Sigmoid colon (tissue), 7 donors: Measurements from ENCODE around the gene AGPAT1. TPM values are rescaled to one million over a fixed set of nuclear protein-coding genes. Genes with fewer than 3 reads are reported as not detected.
A peak's percentile ranks its signal among the peaks of the same experiment; 100 is the strongest.

Source experiments
- DNase-seq: peaks from one replicate; pipeline ENCODE4 v3.0.0-alpha.2; 2019
- H3K27ac ChIP-seq, 4 donors: fragments of 200-600 bp; sonication (generic); one replicate each; pipeline ENCODE4 v1.5.1; 2016 to 2019; ENCODE audit warnings: mild to moderate bottlenecking in 1 of 4
- H3K27me3 ChIP-seq, 3 donors: fragments of 200-600 bp; sonication (generic); one replicate each; pipeline ENCODE4 v1.5.1; 2019; ENCODE audit warnings: mild to moderate bottlenecking in 1 of 3
- H3K36me3 ChIP-seq, 4 donors: fragments of 200-600 bp; sonication (generic); one replicate each; pipeline ENCODE4 v1.5.1; 2016 to 2019
- H3K4me1 ChIP-seq, 4 donors: fragments of 200-600 bp; sonication (generic); one replicate each; pipeline ENCODE4 v1.5.1; 2017 to 2019
- H3K4me3 ChIP-seq, 4 donors: fragments of 200-600 bp; sonication (generic); one replicate each; pipeline ENCODE4 v1.5.1; 2017 to 2019; ENCODE audit warnings: mild to moderate bottlenecking in 2 of 4, moderate library complexity in 1 of 4
- H3K9me3 ChIP-seq, 4 donors: fragments of 200-600 bp in 3 of 4; sonication (generic) in 3 of 4; one replicate each; pipeline versions ENCODE4 v1.5.1 to v1.6.1; 2013 to 2019
- CTCF ChIP-seq, 4 experiments: fragments of 450-650 bp in 3 of 4; fragments of 200-600 bp in 1 of 4; IDR thresholded peaks; one replicate each; pipeline ENCODE4 v1.5.1; 2016 to 2019; ENCODE audit warnings: antibody characterized with exemption in 4 of 4, mild to moderate bottlenecking in 3 of 4, moderate library complexity in 2 of 4
- EP300 ChIP-seq, 4 donors: sonication (generic); formaldehyde crosslinking; IDR thresholded peaks; one replicate each; pipeline ENCODE4 v1.6.1; 2017; ENCODE audit warnings: antibody characterized with exemption in 4 of 4
- POLR2A ChIP-seq, 2 donors: fragments of 450-650 bp; IDR thresholded peaks; one replicate each; pipeline ENCODE4 v1.6.1; 2016; ENCODE audit warnings: antibody characterized with exemption in 2 of 2, mild to moderate bottlenecking in 2 of 2, moderate library complexity in 2 of 2
- POLR2AphosphoS5 ChIP-seq, 4 donors: sonication (generic); formaldehyde crosslinking; IDR thresholded peaks; one replicate each; pipeline ENCODE4 v1.6.1; 2017; ENCODE audit warnings: antibody characterized with exemption in 4 of 4
- WGBS, 2 donors: extraction: QIAGEN DNeasy Blood & Tissue Kit; methylation state at CpG; one replicate each; pipeline ENCODE4 v1.1.7; 2013; 5-methylcytosine and 5-hydroxymethylcytosine counted together
- intact Hi-C: fragments of 100-400 bp; cut with DNase I; formaldehyde crosslinking; loops from one replicate; pipeline ENCODE4 v1.15.1; 2023
- polyA plus RNA-seq, 3 donors: library from polyadenylated mRNA; stranded (reverse); fragments of 200-250 nt; gene quantifications; one replicate each; pipeline ENCODE4 v1.2.3, GENCODE V29; 2013
- total RNA-seq, 4 donors: library from RNA; depleted of rRNA; stranded (reverse); fragments of >200 nt; gene quantifications; one replicate each; pipeline ENCODE4 v1.1.0, GENCODE V29; 2016
- donor health status: healthy with polysubstance abuse.
- donor health status: Bipolar disorder and iron deficiency.
- donor health status: healthy.

AGPAT1 gene
- total and polyA plus RNA-seq, 7 donors = 32.4 to 54.2 (median 37.9) TPM

GRCh38 chr6:32196682-32197616 lies 21.1 kb upstream of the AGPAT1 start:
- intact Hi-C loops = loop anchor here (2.0 to 10.0 kb wide), 7 partner anchors 45 to 1218 kb away; partner anchors contain the start of genes BAG6, BRD2, CUTA and DXO
- Histone ChIP-seq H3K27ac (peak overlapping the region; percentile 93 to 100 (median 100)), H3K4me3 (peak overlapping the region; percentile 68 to 91 (median 82)), H3K36me3 (no peaks in the 10 kb centered on the region), H3K9me3 (no peaks in the 10 kb centered on the region), H3K27me3 (no peaks in the 10 kb centered on the region), H3K4me1 (peaks cover 0 to 25% (median 23%) of the 10 kb centered on the region in 4 donors)
- WGBS, 2 donors = 28 to 39% methylated on average over 28 of the region's 28 CpGs
- peak; percentile 80 for DNase-seq
- TF ChIP-seq POLR2AphosphoS5 (IDR thresholded peaks at IDR 0.05) (peak in 1 of 4 donors; percentile 18), POLR2A (IDR thresholded peaks at IDR 0.05) (no peak)

- no peaks in the 10 kb centered on the region for H3K27me3 ChIP-seq
- no peaks in the 10 kb centered on the region for H3K9me3 ChIP-seq
- peaks cover 0 to 31% (median 27%) of the 10 kb centered on the region in 4 donors for H3K4me1 ChIP-seq
- no peaks in the 10 kb centered on the region for H3K36me3 ChIP-seq
- TF ChIP-seq EP300 (IDR thresholded peaks at IDR 0.05) (peak in 2 of 4 donors; percentile 77 to 91), POLR2AphosphoS5 (IDR thresholded peaks at IDR 0.05) (peak; percentile 98 to 100 (median 99)), POLR2A (IDR thresholded peaks at IDR 0.05) (peak; percentile 99), CTCF (IDR thresholded peaks at IDR 0.05) (no peak)
- intact Hi-C loops = loop anchor here (1.0 to 10.0 kb wide), 8 partner anchors 44 to 1219 kb away; partner anchors contain the start of genes BAG6, BRD2, CUTA and DXO
- peak overlapping the region; percentile 68 to 91 (median 82) for H3K4me3 ChIP-seq
- H3K27ac ChIP-seq = peak overlapping the region; percentile 93 to 100 (median 100)
- DNase-seq = peak; percentile 97
- WGBS, 2 donors = 0% methylated on average over 58 of the region's 58 CpGs
These were observed 20.2 kb upstream of the AGPAT1 start for GRCh38 chr6:32195902-32196681.

DNA sequence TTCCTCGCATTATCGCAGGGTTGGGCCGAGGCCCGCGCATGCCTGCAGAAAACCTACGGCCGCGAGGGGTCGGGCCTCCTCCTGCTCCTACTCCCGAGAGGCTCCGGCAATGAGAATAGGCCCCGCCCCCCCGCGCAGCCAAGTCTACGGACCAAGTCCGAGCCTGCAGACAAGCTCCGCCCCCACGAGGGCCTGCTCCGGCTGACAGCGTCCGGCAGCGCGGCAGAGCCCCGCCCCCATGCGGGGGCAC lies 19.7 kb upstream of the AGPAT1 start:
- H3K27ac ChIP-seq = peak overlapping the region; percentile 93 to 100 (median 100)
- intact Hi-C loops = loop anchor here (1.0 to 10.0 kb wide), 7 partner anchors 43 to 1219 kb away; partner anchors contain the start of genes BAG6, BRD2, CUTA and DXO

DNA sequence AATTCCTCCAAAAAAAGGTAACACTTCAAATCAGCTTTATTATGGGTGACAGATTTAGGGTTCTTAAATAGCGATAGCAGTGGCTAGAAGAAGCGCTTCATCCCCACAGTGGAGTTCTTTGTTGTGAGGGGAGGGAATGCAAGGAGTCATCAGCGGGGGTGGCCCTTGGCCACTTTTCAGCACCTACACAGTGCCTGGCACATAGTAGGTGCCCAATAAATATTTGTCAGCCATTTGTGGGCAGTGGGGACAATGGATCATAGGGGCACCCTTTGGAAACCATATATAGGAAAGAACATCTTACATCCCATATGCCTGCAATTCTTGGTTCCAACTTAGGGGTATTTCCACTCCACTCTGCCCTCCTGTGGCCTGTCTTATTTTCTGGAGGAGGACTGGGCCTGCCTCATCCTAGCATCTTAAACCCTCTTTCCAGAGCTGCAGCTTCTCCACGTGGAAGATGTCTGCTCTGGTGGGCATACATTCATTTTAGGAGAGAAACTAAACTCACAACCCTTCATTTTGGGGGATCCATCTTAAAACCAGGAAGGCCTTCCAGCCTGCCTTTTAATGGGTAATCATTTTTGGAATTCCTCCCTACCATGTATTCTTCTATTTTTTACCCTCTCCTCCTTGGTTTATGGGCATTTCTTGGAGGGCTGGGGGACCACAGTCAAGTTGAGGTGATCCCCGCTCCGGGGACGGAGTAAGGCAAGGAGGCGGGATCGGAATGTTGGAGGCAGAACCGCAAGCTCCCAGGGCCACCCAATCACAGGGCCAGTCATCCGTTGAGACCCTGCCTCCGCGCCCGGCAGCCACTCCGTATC lies 19.2 kb upstream of the AGPAT1 start:
- H3K36me3 ChIP-seq = no peaks in the 10 kb centered on the region
- intact Hi-C loops = loop anchor here (1.0 to 10.0 kb wide), 7 partner anchors 43 to 1220 kb away; partner anchors contain the start of genes BAG6, BRD2, CUTA and DXO
- H3K27ac ChIP-seq = peak overlapping the region; percentile 93 to 100 (median 100)
- TF ChIP-seq EP300 (IDR thresholded peaks at IDR 0.05) (no peak), CTCF (IDR thresholded peaks at IDR 0.05) (peak; percentile 48 to 80 (median 64)), POLR2AphosphoS5 (IDR thresholded peaks at IDR 0.05) (peak; percentile 96 to 99 (median 96)), POLR2A (IDR thresholded peaks at IDR 0.05) (peak; percentile 92 to 95)
- WGBS, 2 donors = 16 to 17% methylated on average over 15 of the region's 15 CpGs
- no peaks in the 10 kb centered on the region for H3K27me3 ChIP-seq
- peak overlapping the region in 3 of 4 donors; percentile 30 to 91 (median 43) for H3K4me3 ChIP-seq
- no peak for DNase-seq
- H3K9me3 ChIP-seq = no peaks in the 10 kb centered on the region
- peaks cover 0 to 38% (median 35%) of the 10 kb centered on the region in 4 donors for H3K4me1 ChIP-seq

More for the DNA sequence above, 19.7 kb upstream of the AGPAT1 start:
- Histone ChIP-seq H3K27me3 (no peaks in the 10 kb centered on the region), H3K4me3 (peak overlapping the region; percentile 68 to 91 (median 82)), H3K4me1 (peaks cover 0 to 36% (median 32%) of the 10 kb centered on the region in 4 donors), H3K9me3 (no peaks in the 10 kb centered on the region), H3K36me3 (no peaks in the 10 kb centered on the region)
- WGBS, 2 donors = 0% methylated on average over 25 of the region's 25 CpGs
- DNase-seq = peak; percentile 100
- TF ChIP-seq POLR2A (IDR thresholded peaks at IDR 0.05) (no peak), EP300 (IDR thresholded peaks at IDR 0.05) (no peak), CTCF (IDR thresholded peaks at IDR 0.05) (peak in 3 of 4 experiments; percentile 15 to 42 (median 26)), POLR2AphosphoS5 (IDR thresholded peaks at IDR 0.05) (no peak)
